Measurements from ENCODE around the gene PWWP2B. TPM values are rescaled to one million over a fixed set of nuclear protein-coding genes. Genes with fewer than 3 reads are reported as not detected.

Gene PWWP2B
- total RNA-seq, 1 experiment from 2014 or later: 12.2 TPM

DNA sequence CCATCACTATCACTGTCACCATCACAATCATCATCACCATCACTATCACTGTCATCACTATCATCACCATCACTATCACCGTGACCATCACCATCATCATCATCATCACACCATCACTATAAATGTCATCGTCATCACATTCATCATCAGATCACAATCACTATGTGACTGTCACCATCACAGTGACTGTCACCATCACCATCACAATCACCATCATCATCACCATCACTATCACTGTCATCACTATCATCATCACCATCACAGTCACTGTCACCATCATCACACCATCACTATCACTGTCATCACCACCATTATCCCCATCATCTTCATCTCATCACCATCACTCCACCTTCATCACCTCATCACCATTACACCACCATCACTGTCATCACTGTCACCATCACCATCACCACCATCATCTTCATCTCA, 31.0 kb downstream of the PWWP2B start:
- ATAC-seq (no peak), DNase-seq (ENCODE audit: low spot score) (no peak)
- ChIA-PET POLR2A (no interaction called here), CTCF (no interaction called here)
- H3K4me1 Mint-ChIP-seq: no peaks in the 10 kb centered on the region
- peaks cover 3% of the 10 kb centered on the region; the same call in 1 of the 2 replicates for H3K9me3 Mint-ChIP-seq
- H3K36me3 Mint-ChIP-seq: no peaks in the 10 kb centered on the region
- H3K27ac Mint-ChIP-seq: no peak overlapping the region
- TF ChIP-seq SP1 (CRISPR knock-in tag; conservative IDR thresholded peaks at IDR 0.05) (no peak), JAZF1 (CRISPR knock-in tag; IDR thresholded peaks at IDR 0.05) (no peak), ESRRA (CRISPR knock-in tag; IDR thresholded peaks at IDR 0.05; ENCODE audit: borderline replicate concordance) (no peak), ZNF396 (CRISPR knock-in tag; IDR thresholded peaks at IDR 0.05; ENCODE audit: borderline replicate concordance) (no peak), CBFB (CRISPR knock-in tag; IDR thresholded peaks at IDR 0.05; ENCODE audit: low read depth) (no peak), JUN (CRISPR knock-in tag; IDR thresholded peaks at IDR 0.05) (no peak), ZNF671 (CRISPR knock-in tag; IDR thresholded peaks at IDR 0.05) (no peak), ZBTB21 (CRISPR knock-in tag; IDR thresholded peaks at IDR 0.05; ENCODE audit: borderline replicate concordance) (no peak)
- TF ChIP-seq, protein P1, sequence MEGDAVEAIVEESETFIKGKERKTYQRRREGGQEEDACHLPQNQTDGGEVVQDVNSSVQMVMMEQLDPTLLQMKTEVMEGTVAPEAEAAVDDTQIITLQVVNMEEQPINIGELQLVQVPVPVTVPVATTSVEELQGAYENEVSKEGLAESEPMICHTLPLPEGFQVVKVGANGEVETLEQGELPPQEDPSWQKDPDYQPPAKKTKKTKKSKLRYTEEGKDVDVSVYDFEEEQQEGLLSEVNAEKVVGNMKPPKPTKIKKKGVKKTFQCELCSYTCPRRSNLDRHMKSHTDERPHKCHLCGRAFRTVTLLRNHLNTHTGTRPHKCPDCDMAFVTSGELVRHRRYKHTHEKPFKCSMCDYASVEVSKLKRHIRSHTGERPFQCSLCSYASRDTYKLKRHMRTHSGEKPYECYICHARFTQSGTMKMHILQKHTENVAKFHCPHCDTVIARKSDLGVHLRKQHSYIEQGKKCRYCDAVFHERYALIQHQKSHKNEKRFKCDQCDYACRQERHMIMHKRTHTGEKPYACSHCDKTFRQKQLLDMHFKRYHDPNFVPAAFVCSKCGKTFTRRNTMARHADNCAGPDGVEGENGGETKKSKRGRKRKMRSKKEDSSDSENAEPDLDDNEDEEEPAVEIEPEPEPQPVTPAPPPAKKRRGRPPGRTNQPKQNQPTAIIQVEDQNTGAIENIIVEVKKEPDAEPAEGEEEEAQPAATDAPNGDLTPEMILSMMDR (IDR thresholded peaks at IDR 0.05): no peak
- TF ChIP-seq, protein P2, sequence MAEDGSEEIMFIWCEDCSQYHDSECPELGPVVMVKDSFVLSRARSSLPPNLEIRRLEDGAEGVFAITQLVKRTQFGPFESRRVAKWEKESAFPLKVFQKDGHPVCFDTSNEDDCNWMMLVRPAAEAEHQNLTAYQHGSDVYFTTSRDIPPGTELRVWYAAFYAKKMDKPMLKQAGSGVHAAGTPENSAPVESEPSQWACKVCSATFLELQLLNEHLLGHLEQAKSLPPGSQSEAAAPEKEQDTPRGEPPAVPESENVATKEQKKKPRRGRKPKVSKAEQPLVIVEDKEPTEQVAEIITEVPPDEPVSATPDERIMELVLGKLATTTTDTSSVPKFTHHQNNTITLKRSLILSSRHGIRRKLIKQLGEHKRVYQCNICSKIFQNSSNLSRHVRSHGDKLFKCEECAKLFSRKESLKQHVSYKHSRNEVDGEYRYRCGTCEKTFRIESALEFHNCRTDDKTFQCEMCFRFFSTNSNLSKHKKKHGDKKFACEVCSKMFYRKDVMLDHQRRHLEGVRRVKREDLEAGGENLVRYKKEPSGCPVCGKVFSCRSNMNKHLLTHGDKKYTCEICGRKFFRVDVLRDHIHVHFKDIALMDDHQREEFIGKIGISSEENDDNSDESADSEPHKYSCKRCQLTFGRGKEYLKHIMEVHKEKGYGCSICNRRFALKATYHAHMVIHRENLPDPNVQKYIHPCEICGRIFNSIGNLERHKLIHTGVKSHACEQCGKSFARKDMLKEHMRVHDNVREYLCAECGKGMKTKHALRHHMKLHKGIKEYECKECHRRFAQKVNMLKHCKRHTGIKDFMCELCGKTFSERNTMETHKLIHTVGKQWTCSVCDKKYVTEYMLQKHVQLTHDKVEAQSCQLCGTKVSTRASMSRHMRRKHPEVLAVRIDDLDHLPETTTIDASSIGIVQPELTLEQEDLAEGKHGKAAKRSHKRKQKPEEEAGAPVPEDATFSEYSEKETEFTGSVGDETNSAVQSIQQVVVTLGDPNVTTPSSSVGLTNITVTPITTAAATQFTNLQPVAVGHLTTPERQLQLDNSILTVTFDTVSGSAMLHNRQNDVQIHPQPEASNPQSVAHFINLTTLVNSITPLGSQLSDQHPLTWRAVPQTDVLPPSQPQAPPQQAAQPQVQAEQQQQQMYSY (CRISPR knock-in tag; IDR thresholded peaks at IDR 0.05): no peak
- TF ChIP-seq, protein P3, sequence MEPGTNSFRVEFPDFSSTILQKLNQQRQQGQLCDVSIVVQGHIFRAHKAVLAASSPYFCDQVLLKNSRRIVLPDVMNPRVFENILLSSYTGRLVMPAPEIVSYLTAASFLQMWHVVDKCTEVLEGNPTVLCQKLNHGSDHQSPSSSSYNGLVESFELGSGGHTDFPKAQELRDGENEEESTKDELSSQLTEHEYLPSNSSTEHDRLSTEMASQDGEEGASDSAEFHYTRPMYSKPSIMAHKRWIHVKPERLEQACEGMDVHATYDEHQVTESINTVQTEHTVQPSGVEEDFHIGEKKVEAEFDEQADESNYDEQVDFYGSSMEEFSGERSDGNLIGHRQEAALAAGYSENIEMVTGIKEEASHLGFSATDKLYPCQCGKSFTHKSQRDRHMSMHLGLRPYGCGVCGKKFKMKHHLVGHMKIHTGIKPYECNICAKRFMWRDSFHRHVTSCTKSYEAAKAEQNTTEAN (CRISPR knock-in tag; IDR thresholded peaks at IDR 0.05): no peak
- H3K4me3 Mint-ChIP-seq: no peak overlapping the region
- H3K27me3 Mint-ChIP-seq (ENCODE audit: low read depth): no peaks in the 10 kb centered on the region

DNA sequence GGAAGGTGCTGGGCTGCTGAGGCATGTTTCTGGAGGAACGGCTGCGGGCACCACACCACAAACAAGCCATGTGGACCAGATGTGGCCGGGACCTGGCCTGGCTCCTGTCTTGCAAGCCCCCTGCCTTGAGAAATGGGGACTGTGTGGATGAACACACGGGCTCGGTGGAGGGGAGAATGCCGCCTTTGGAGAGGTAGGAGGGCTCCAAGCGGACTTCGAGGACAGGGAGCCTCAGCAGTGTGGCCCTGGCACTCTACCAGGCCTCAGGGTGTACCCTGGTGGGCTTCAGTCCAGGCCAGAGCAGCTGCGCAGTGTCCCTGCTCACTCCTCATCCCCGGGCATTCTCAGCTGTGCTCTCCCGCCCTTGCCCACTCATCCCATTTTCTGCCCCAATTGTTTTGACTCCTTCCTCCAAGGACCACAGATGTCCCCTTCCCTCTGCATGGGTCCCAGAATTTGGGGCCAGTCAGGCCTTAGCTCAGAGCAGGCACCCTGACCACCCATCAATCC, 31.5 kb downstream of the PWWP2B start:
- Mint-ChIP-seq H3K27me3 (ENCODE audit: low read depth) (no peaks in the 10 kb centered on the region), H3K4me3 (no peak overlapping the region), H3K36me3 (no peaks in the 10 kb centered on the region), H3K27ac (no peak overlapping the region), H3K9me3 (peaks cover 3% of the 10 kb centered on the region; the same call in 1 of the 2 replicates), H3K4me1 (no peaks in the 10 kb centered on the region)
- ChIA-PET CTCF (no interaction called here), POLR2A (no interaction called here)
- DNase-seq (ENCODE audit: low spot score): no peak
- no peak for ATAC-seq
- TF ChIP-seq AFF4 (CRISPR knock-in tag; IDR thresholded peaks at IDR 0.05; ENCODE audit: borderline replicate concordance) (no peak), NFATC4 (CRISPR knock-in tag; IDR thresholded peaks at IDR 0.05) (no peak), CBFB (CRISPR knock-in tag; IDR thresholded peaks at IDR 0.05; ENCODE audit: low read depth) (no peak), GRHL2 (CRISPR knock-in tag; IDR thresholded peaks at IDR 0.05; ENCODE audit: insufficient replicate concordance, severe bottlenecking) (no peak), FOXJ3 (CRISPR knock-in tag; IDR thresholded peaks at IDR 0.05; ENCODE audit: borderline replicate concordance) (no peak), TCF7 (CRISPR knock-in tag; IDR thresholded peaks at IDR 0.05; ENCODE audit: low read depth) (no peak), ZSCAN18 (CRISPR knock-in tag; IDR thresholded peaks at IDR 0.05) (no peak), CDX4 (CRISPR knock-in tag; IDR thresholded peaks at IDR 0.05; ENCODE audit: borderline replicate concordance) (no peak), NR2C2 (CRISPR knock-in tag; IDR thresholded peaks at IDR 0.05) (no peak)
- TF ChIP-seq, protein P4, sequence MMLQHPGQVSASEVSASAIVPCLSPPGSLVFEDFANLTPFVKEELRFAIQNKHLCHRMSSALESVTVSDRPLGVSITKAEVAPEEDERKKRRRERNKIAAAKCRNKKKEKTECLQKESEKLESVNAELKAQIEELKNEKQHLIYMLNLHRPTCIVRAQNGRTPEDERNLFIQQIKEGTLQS (CRISPR knock-in tag; conservative IDR thresholded peaks at IDR 0.05): no peak
- TF ChIP-seq, protein P5, sequence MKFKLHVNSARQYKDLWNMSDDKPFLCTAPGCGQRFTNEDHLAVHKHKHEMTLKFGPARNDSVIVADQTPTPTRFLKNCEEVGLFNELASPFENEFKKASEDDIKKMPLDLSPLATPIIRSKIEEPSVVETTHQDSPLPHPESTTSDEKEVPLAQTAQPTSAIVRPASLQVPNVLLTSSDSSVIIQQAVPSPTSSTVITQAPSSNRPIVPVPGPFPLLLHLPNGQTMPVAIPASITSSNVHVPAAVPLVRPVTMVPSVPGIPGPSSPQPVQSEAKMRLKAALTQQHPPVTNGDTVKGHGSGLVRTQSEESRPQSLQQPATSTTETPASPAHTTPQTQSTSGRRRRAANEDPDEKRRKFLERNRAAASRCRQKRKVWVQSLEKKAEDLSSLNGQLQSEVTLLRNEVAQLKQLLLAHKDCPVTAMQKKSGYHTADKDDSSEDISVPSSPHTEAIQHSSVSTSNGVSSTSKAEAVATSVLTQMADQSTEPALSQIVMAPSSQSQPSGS (CRISPR knock-in tag; IDR thresholded peaks at IDR 0.05; ENCODE audit: borderline replicate concordance, low read depth): no peak

All from WTC11 (cell line).